Tibial nerve (tissue), 4 donors: ENCODE data around the gene TRIM68.

ENCODE experiments used
- EP300 ChIP-seq, 2 donors: sonication (generic); formaldehyde crosslinking; IDR thresholded peaks; one replicate each; pipeline ENCODE4 v1.6.1; 2017; ENCODE audit warnings: antibody characterized with exemption in 2 of 2, mild to moderate bottlenecking in 1 of 2
- TF ChIP-seq, protein P1 (sequence below), 5 experiments: fragments of 200-600 bp in 3 of 5; fragments of 450-650 bp in 2 of 5; sonication (generic) in 3 of 5; IDR thresholded peaks; one replicate each; pipeline ENCODE4 v1.5.1; 2016 to 2019; ENCODE audit warnings: antibody characterized with exemption in 5 of 5, mild to moderate bottlenecking in 3 of 5, moderate library complexity in 2 of 5

DNA sequence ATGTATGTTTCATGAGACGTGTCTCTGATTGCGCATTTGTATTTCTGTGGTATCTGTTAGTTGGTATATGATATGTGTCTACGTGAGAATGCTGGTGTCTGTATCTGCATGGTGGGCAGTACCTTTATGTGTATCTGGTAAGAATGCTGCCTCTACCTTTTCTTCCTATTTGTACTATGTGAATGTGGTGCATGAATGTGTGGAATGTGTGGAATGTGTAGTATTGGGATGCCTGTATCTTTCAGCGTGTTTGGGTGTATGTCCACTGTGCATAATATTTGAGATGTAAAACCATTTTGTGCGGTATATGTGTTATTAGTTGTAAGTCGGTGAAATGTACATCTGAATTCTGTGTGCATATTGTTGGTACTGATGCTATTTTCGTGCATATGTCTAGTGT, 33.5 kb upstream of the TRIM68 start:
- TF ChIP-seq, protein P1, sequence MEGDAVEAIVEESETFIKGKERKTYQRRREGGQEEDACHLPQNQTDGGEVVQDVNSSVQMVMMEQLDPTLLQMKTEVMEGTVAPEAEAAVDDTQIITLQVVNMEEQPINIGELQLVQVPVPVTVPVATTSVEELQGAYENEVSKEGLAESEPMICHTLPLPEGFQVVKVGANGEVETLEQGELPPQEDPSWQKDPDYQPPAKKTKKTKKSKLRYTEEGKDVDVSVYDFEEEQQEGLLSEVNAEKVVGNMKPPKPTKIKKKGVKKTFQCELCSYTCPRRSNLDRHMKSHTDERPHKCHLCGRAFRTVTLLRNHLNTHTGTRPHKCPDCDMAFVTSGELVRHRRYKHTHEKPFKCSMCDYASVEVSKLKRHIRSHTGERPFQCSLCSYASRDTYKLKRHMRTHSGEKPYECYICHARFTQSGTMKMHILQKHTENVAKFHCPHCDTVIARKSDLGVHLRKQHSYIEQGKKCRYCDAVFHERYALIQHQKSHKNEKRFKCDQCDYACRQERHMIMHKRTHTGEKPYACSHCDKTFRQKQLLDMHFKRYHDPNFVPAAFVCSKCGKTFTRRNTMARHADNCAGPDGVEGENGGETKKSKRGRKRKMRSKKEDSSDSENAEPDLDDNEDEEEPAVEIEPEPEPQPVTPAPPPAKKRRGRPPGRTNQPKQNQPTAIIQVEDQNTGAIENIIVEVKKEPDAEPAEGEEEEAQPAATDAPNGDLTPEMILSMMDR (IDR thresholded peaks at IDR 0.05): no peak
- no peak for TF ChIP-seq EP300 (IDR thresholded peaks at IDR 0.05)
